H1 (cell line): ENCODE measurements around the gene ATP11A. TPM values are rescaled to one million over a fixed set of nuclear protein-coding genes. Genes with fewer than 3 reads are reported as not detected.

Source experiments
- CTCF ChIA-PET: fragments of 300-600 bp; sonication (Branson Sonifier 250); formaldehyde crosslinking; loops from one replicate; lab custom pipeline; 2021; ENCODE audit not compliant: partially characterized antibody; lab: Charles Lee
- POLR2A ChIA-PET: fragments of 300-600 bp; sonication (Branson Sonifier 250); formaldehyde crosslinking; loops from one replicate; lab custom pipeline; 2021; ENCODE audit warnings: inconsistent platforms; ENCODE audit not compliant: partially characterized antibody; lab: Charles Lee
- DNase-seq, 2 experiments: peaks; one replicate each; pipeline versions ENCODE4 v3.0.0 to v3.0.0-alpha.2; 2010 to 2022; ENCODE audit warnings: low spot score in 2 of 2, low read depth in 1 of 2, mixed read lengths in 1 of 2
- FAIRE-seq: peaks from 2 replicates; lab custom pipeline; 2011; peaks lifted over from hg19 to GRCh38; lab: Jason Lieb, UNC
- H2AFZ ChIP-seq: 2 replicates; pipeline ENCODE4 v1.8.1; 2012; ENCODE audit warnings: low read length, inconsistent platforms
- H2AK5ac ChIP-seq: 2 replicates; pipeline ENCODE4 v1.6.1; 2013; ENCODE audit warnings: low read depth, low read length
- H2BK120ac ChIP-seq: replicated peaks from 2 replicates; pipeline ENCODE3; 2013; ENCODE audit warnings: low read depth, low read length, inconsistent platforms
- H2BK12ac ChIP-seq: 2 replicates; pipeline ENCODE4 v1.6.1; 2013; ENCODE audit warnings: low read depth, low read length
- H2BK15ac ChIP-seq: 2 replicates; pipeline ENCODE4 v1.6.1; 2013; ENCODE audit warnings: low read length
- H2BK20ac ChIP-seq: 2 replicates; pipeline ENCODE4 v1.6.1; 2013; ENCODE audit warnings: low read length
- H2BK5ac ChIP-seq: 2 replicates; pipeline ENCODE4 v1.6.1; 2013; ENCODE audit warnings: low read depth, low read length
- H3K14ac ChIP-seq: 2 replicates; pipeline ENCODE4 v1.6.1; 2013; ENCODE audit warnings: inconsistent platforms; ENCODE audit not compliant: insufficient read length
- H3K18ac ChIP-seq: 2 replicates; pipeline ENCODE4 v1.6.1; 2013; ENCODE audit warnings: low read length; ENCODE audit errors: extremely low read depth
- H3K23ac ChIP-seq: 2 replicates; pipeline ENCODE4 v1.6.1; 2013; ENCODE audit warnings: inconsistent platforms; ENCODE audit not compliant: insufficient read length
- H3K23me2 ChIP-seq: 2 replicates; pipeline ENCODE4 v1.6.1; 2013; ENCODE audit warnings: low read depth, low read length
- H3K27ac ChIP-seq: 2 replicates; pipeline ENCODE4 v1.6.1; 2011; ENCODE audit warnings: low read depth, low read length, inconsistent platforms
- H3K27me3 ChIP-seq, 4 experiments: replicated peaks in 1 of 4; 1 replicate in 1 of 4; 2 replicates in 3 of 4; pipeline versions ENCODE4 v1.6.1 to v1.8.1; 2011 to 2013; ENCODE audit warnings: low read length in 3 of 4, mild to moderate bottlenecking in 3 of 4, inconsistent platforms in 2 of 4, mixed read lengths in 2 of 4, moderate library complexity in 1 of 4; ENCODE audit not compliant: control insufficient read depth in 3 of 4, insufficient read depth in 3 of 4; ENCODE audit errors: extremely low read depth in 1 of 4
- H3K36me3 ChIP-seq, 4 experiments: 2 replicates each; pipeline versions ENCODE4 v1.6.1 to v1.8.1; 2011 to 2013; ENCODE audit warnings: mild to moderate bottlenecking in 4 of 4, low read length in 3 of 4, moderate library complexity in 2 of 4, control low read depth in 1 of 4, inconsistent platforms in 1 of 4; ENCODE audit not compliant: insufficient read depth in 4 of 4, control insufficient read depth in 2 of 4
- H3K4ac ChIP-seq: replicated peaks from 2 replicates; pipeline ENCODE3; 2013; ENCODE audit warnings: low read length, low read depth, mixed read lengths, inconsistent platforms; ENCODE audit not compliant: insufficient read length
- H3K4me1 ChIP-seq, 4 experiments: replicated peaks in 1 of 4; 1 replicate in 1 of 4; 2 replicates in 3 of 4; pipeline versions ENCODE4 v1.6.1 to v1.8.1; 2011 to 2013; ENCODE audit warnings: low read length in 3 of 4, inconsistent platforms in 2 of 4, mixed read lengths in 1 of 4; ENCODE audit not compliant: insufficient read depth in 4 of 4, control insufficient read depth in 3 of 4
- H3K4me2 ChIP-seq, 2 experiments: 2 replicates each; pipeline versions ENCODE4 v1.6.1 to v1.8.1; 2011 to 2013; ENCODE audit warnings: low read depth in 2 of 2, low read length in 2 of 2, control low read depth in 1 of 2, inconsistent platforms in 1 of 2, mild to moderate bottlenecking in 1 of 2; ENCODE audit not compliant: insufficient read depth in 1 of 2
- H3K4me3 ChIP-seq, 4 experiments: fragments of 200-600, 300-600 bp in 1 of 4; sonication (generic), shearing (Covaris generic), sonication (Bioruptor Twin) in 1 of 4; 2 replicates each; pipeline versions ENCODE4 v1.5.1 to v1.8.1; 2011 to 2016; ENCODE audit warnings: low read length in 4 of 4, low read depth in 3 of 4, control low read depth in 2 of 4, inconsistent platforms in 2 of 4, mild to moderate bottlenecking in 2 of 4, mixed read lengths in 1 of 4, moderate library complexity in 1 of 4; ENCODE audit not compliant: insufficient read depth in 2 of 4; ENCODE audit errors: extremely low read depth in 1 of 4
- H3K56ac ChIP-seq: replicated peaks from 2 replicates; pipeline ENCODE3; 2013; ENCODE audit warnings: low read depth, mild to moderate bottlenecking, mixed read lengths, low read length, inconsistent platforms; ENCODE audit not compliant: insufficient read length
- H3K79me1 ChIP-seq: 2 replicates; pipeline ENCODE4 v1.6.1; 2013; ENCODE audit warnings: low read depth, low read length, control low read depth
- H3K79me2 ChIP-seq, 2 experiments: 2 replicates each; pipeline versions ENCODE4 v1.6.1 to v1.8.1; 2012 to 2013; ENCODE audit warnings: low read length in 2 of 2, mild to moderate bottlenecking in 2 of 2, inconsistent platforms in 1 of 2; ENCODE audit not compliant: insufficient read depth in 2 of 2, control insufficient read depth in 1 of 2
- H3K9ac ChIP-seq, 4 experiments: replicated peaks in 1 of 4; 1 replicate in 1 of 4; 2 replicates in 3 of 4; pipeline versions ENCODE4 v1.6.1 to v1.8.1; 2011 to 2013; ENCODE audit warnings: low read depth in 3 of 4, low read length in 3 of 4, control low read depth in 2 of 4, mild to moderate bottlenecking in 2 of 4, moderate library complexity in 2 of 4, inconsistent platforms in 1 of 4; ENCODE audit errors: extremely low read depth in 1 of 4
- H3K9me3 ChIP-seq, 2 experiments: 2 replicates each; pipeline versions ENCODE4 v1.6.1 to v1.8.1; 2012 to 2013; ENCODE audit warnings: mild to moderate bottlenecking in 2 of 2, moderate library complexity in 2 of 2, control low read depth in 1 of 2, inconsistent platforms in 1 of 2, low read depth in 1 of 2, low read length in 1 of 2, mixed read lengths in 1 of 2; ENCODE audit not compliant: insufficient read depth in 2 of 2
- H4K20me1 ChIP-seq, 2 experiments: replicated peaks in 1 of 2; 2 replicates each; pipeline versions ENCODE3 to v1.8.1; 2011 to 2013; ENCODE audit warnings: inconsistent platforms in 2 of 2, low read length in 2 of 2, mild to moderate bottlenecking in 1 of 2; ENCODE audit not compliant: insufficient read depth in 2 of 2, control insufficient read depth in 1 of 2
- H4K5ac ChIP-seq: 2 replicates; pipeline ENCODE4 v1.6.1; 2013; ENCODE audit warnings: low read length, low read depth, mixed read lengths, inconsistent platforms; ENCODE audit not compliant: insufficient read length
- H4K8ac ChIP-seq: 2 replicates; pipeline ENCODE4 v1.8.0; 2013; ENCODE audit warnings: mild to moderate bottlenecking, moderate library complexity, low read length, inconsistent platforms; ENCODE audit not compliant: insufficient read depth; ENCODE audit errors: extremely low read depth
- H4K91ac ChIP-seq: replicated peaks from 2 replicates; pipeline ENCODE3; 2013; ENCODE audit warnings: low read length, mixed read lengths, inconsistent platforms; ENCODE audit not compliant: insufficient read length
- EGR1 ChIP-seq: IDR thresholded peaks from 2 replicates; pipeline ENCODE4 v1.6.1; 2011; ENCODE audit warnings: low read depth, low read length, borderline replicate concordance
- GABPA ChIP-seq: IDR thresholded peaks from 2 replicates; pipeline ENCODE4 v1.6.1; 2011; ENCODE audit warnings: mild to moderate bottlenecking, low read length, moderate library complexity, borderline replicate concordance; ENCODE audit not compliant: insufficient read depth
- SIRT6 ChIP-seq: IDR thresholded peaks from one replicate; pipeline ENCODE4 v1.7.1; 2012; ENCODE audit warnings: low read length, inconsistent platforms
- ZNF274 ChIP-seq: IDR thresholded peaks from 2 replicates; pipeline ENCODE4 v1.7.0; 2012; ENCODE audit warnings: low read length, borderline replicate concordance; ENCODE audit errors: extremely low read depth
- WGBS, 2 experiments: shearing (Covaris generic) in 1 of 2; methylation state at CpG; one replicate each; pipeline versions ENCODE4 v1.1.6 to v1.1.7; 2013 to 2015; ENCODE audit warnings: low lambda C conversion rate in 2 of 2, mixed read lengths in 2 of 2, inconsistent platforms in 1 of 2, low coverage in 1 of 2, missing lambda C conversion rate in 1 of 2; ENCODE audit not compliant: insufficient replicate concordance in 2 of 2, insufficient coverage in 1 of 2, insufficient read length in 1 of 2; ENCODE audit errors: extremely low coverage in 1 of 2, missing lambda C conversion rate in 1 of 2; 5-methylcytosine and 5-hydroxymethylcytosine counted together
- polyA plus RNA-seq, 7 experiments: library from polyadenylated mRNA; depleted of rRNA in 3 of 7; stranded (reverse) in 5 of 7; unstranded in 2 of 7; fragments of >200 nt in 5 of 7; fragments of 200-250 nt in 2 of 7; gene quantifications; 1 replicate in 5 of 7; 2 replicates in 1 of 7; 4 replicates in 1 of 7; pipeline versions ENCODE4 v1.2.1 to v1.2.3, GENCODE V29; 2011 to 2013; ENCODE audit warnings: missing spikeins in 2 of 7, mixed read lengths in 2 of 7
- total RNA-seq: library from RNA; stranded (reverse); fragmentation: NEBNext Ultra II Directional; extraction: Animal tissue kit (Norgen Biotek cat#: 25700); gene quantifications from 2 replicates; pipeline ENCODE4 v1.2.1, GENCODE V29; 2021

The ATP11A gene
- total and polyA plus RNA-seq, 2 of the 8 experiments (the other 6 are each of a cell fraction or from before 2014, with no cell fraction given): 28.8 to 72.9 TPM

DNA sequence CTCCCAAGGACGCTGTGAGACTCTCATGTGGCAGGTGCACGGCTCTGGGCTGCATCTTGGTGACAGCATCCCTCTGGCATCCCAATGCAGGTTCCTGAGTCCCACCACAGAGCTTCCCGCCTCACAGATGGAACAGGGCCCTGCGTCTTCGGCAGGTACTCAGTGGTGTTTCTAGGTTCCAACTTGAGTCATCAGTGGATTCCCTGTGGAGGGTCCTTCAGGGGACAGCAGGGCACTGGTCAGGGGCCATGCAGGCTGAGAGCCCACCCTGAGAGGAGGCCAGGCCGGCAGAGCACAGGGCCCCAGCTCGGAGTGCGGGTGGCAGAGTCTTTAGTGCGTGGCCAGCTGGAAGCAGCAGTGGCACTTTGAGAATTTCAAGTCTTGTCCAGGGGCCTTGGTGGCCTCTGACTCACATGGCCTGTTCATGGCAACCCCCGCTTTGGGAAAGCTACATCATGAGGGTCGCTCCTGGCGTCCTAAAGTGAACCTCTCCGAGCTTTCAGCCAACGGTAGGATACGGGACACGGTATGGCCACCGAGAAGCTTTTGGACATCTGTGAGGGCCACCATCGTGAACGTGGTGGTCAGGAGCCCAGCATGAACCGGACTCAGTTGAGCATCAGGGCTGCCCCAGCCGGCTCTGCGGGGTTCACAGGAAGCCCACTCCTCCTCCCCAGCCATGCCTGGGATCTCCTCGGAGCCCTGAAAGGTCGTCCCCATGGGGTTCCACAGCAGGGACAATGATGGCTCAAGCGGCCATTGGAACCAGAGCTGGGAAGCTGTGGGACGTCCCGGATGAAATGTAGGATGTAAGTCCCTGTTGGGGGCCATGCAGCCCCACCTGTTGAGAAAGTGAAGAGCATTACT is 207.1 kb downstream of the ATP11A start:
- Histone ChIP-seq H3K9me3 (no peaks in the 10 kb centered on the region), H3K9ac (no peak overlapping the region)

More for the DNA sequence above, 207.1 kb downstream of the ATP11A start:
- Histone ChIP-seq H3K23me2 (peaks cover 5% of the 10 kb centered on the region; the same call in 1 of the 2 replicates), H3K27ac (no peak overlapping the region), H3K4me1 (peaks cover 5 to 40% (median 32%) of the 10 kb centered on the region in 4 experiments), H4K91ac (no peak overlapping the region), H3K4me3 (no peak overlapping the region), H3K14ac (no peak overlapping the region), H3K79me1 (peaks cover 2% of the 10 kb centered on the region; the same call in 1 of the 2 replicates), H3K56ac (no peak overlapping the region), H3K4ac (no peak overlapping the region), H2BK15ac (no peak overlapping the region), H2BK120ac (no peak overlapping the region), H2BK20ac (no peak overlapping the region), H3K27me3 (peaks cover 0 to 2% (median 0%) of the 10 kb centered on the region in 4 experiments; a peak in 2 of 7 replicates), H4K5ac (no peak overlapping the region), H3K4me2 (no peak overlapping the region), H4K8ac (0 out of 2 replicates have a peak overlapping the region, but pooled peaks have one; percentile 18), H3K36me3 (no peaks in the 10 kb centered on the region), H3K79me2 (peaks cover 0 to 3% of the 10 kb centered on the region in 2 experiments; a peak in 1 of 4 replicates), H2AK5ac (no peak overlapping the region), H3K18ac (no peak overlapping the region), H2AFZ (no peak overlapping the region), H3K23ac (no peak overlapping the region), H2BK5ac (no peak overlapping the region), H4K20me1 (peaks cover 0 to 12% of the 10 kb centered on the region in 2 experiments), H2BK12ac (no peak overlapping the region)
- FAIRE-seq (no peak), DNase-seq (no peak)
- CTCF ChIA-PET: interaction anchor here (0.7 to 1.7 kb wide), 3 partner anchors 9 to 53 kb away, joined by 3 to 4 read pairs (median 3); no protein-coding TSS in a partner anchor
- POLR2A ChIA-PET: interaction anchor here (0.6 to 3.5 kb wide), 3 partner anchors 9 to 34 kb away, joined by 3 to 44 read pairs (median 3); no protein-coding TSS in a partner anchor
- TF ChIP-seq GABPA: no peak
- TF ChIP-seq SIRT6: no peak
- TF ChIP-seq ZNF274: no peak
- no peak for TF ChIP-seq EGR1
- 94% methylated on average over 26 of the region's 27 CpGs; no CpG with 5 or more reads in 1 of the 2 experiments for WGBS, 2 experiments
